ENCODE results near the gene FAM180A.

The FAM180A gene

DNA sequence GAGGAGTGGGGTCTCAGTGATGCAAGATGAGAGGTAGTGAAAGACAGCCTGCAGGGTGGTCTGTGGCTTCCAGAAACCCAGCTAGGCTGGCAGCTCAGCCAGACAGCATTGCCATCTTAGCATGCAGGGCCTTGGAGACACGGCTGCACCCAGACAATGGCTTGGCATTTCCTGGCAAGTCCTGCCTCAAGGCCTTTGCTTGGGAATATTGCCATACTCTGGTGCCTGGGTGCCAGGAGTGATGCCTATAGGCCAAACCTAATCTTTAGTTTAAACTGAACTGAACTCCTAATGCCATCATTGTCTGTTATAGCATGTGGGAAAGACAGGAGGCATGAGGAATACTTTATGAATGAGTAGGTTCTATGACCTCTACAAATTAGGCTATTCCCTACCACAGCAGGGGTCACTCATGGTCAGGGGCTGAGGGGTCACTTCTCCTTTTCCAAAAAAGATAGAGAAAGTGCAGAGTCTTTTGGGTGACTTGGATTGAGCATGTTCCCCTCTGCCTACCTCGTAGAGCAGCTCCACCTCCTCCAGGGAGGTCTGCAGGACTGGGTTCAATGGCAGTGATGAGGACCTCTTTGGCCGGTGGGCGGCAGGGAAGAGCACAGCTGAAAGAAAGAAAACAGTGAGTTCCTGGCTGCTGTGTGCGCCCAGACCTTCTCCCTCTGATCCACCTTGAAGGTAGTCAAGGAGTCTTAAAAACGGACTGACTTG lies 11.9 kb downstream of the FAM180A start:
- no peak for DNase-seq

DNA sequence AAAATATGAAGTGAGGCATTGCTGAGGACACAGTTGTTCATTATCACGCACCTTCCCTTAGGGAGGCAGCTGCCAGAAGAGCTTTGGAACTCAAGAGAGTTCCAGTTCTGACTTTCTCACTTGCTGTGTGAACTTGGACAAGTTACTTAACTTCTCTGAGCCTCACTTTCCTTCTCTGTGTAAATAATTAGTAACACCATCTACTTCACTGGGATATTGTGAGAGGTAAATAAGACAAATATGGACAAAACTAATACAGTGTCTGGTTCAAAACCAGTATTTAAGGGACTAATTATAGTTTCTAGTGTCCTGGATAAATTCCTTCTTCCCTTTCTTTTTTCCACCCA lies 14.3 kb downstream of the FAM180A start:
- DNase-seq = no peak

DNA sequence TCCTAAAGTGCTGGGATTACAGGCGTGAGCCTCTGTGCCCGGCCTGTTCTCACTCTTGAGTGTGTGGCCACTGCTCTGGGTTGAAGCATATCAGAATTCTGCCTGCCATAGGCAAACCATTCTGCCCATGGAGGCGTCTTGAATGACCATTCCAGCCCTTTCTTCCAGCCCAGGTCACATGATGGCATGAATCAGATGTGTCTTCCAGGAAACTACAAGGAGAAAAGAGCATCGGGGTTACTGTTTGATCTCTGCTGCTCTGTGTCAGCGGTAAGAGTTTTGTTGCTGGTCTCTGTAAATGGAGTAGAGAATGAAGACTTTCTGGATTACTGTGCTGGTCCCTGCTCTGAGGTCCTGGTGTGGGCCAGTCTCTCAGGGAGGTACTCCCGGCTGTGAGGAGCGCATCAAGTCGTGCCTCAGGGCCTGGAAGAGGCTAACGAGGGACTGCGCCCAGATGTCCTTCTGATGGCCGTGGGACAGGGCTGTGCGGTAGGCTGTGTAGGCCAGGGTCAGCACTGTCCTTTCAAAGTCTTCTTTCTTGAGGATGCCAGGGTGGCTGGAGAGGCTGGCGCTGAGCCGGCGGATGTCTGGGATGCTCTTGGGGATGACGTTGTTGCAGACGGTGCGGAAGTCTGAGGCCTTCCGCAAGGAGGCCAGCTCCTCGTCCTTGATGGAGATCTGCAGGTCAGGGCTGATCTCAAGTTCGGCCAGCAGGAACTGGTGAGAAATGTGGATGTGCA lies 14.8 kb downstream of the FAM180A start:
- DNase-seq = no peak

DNA sequence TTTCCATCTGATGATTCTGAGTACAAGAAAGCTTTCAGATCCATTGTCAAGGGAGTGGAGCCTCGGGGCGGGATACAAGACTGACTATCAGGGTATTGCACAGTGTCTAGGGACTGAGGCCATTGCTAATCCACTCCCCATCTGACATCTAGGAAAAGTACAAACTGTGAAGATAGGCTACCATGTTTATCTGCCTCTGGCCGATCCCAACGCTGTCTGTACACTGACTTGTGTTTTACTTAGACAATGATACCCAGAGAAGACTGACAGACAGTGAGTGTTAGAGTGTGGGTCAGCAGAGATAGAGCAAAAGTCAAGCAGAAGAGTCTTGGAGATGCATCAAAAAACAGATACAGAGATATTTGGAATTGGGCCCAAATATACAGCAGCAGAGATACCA lies 17.5 kb downstream of the FAM180A start:
- DNase-seq = no peak

DNA sequence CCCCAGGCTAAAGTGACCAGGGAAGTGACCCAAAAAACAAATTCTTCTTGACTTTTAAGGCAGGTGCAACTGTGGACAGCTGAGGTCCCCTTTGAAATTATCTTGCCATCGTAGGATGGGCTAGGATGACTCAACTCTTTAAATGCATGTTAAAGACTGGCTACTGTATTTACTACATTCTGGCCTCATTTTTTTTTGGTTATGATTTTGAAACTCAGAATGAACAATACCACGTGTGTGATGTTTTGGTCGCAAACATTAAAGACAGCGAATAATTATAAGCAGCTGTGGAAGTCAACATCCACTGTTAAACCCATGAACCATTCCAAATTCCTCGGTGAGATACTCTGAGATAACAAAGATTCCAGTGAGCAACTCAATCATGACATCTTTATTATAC lies 19.4 kb downstream of the FAM180A start:
- DNase-seq = no peak

DNA sequence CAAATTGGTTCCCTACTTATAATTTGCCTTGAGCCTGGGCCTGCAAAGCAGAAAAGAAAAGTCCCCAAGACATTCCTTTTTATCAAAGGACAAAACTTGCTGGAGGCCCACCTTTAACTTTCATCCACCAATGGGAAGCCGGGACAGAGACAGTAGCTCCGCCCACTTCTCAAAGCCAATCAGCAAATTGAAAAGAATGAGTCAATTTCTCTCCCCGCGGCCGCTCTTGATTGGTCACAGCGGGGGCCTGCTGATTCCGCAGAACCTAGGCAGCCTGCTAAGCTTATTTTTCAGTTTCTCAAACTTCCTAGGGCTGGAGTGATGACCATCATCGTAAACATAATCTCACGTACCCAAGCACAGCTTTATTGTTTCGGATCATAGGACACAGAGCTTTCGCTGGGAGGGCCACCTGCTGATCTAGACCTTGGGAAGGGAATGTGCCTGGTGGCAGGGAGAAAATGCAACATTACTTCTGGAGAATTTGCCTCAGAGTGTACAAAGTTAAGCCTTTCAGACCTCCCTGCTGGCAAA lies 20.4 kb downstream of the FAM180A start, which contains the start of gene SLC13A4:
TSS of gene SLC13A4 (minus strand) at position 51 of the 534 bp plus-strand sequence. CDS start 690 bp downstream, outside the sequence.
- no peak for DNase-seq

DNA sequence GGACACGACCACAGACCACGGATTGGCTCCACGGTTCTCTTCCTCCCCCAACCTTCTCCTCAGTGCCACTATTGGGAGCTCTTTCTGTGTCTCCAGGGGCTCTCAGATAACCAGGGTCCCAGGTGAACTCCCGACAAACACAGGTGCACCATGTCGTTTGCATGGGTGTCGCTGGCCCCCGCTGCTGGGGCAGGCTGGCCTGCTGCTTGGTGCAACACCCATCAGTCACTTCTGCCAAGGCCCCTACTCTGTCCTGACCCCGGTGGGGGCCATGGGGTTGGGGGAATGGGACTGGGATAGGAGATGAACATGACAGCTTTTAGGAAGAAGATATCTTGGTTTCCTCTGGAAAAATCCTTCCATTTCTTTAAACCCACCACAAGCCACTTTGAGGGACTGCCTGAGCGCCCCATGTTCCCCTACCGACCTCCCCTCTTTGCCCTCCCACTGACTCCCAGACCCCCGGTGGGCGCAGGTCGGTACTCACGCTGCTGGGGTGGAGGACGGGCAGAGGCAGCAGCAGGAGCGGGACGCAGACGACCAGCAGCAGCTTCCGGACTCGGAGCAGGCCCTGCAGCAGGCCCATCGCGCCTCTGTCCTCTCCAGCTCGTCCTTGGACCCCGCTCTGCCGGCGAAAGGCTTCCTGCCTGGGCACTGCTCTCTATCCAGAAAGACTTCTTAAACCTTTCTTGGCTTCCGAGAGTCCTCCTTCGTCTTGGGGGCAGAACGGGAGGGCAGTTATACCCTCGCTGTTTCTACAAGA lies 21.5 kb downstream of the FAM180A start:
- DNase-seq = no peak

DNA sequence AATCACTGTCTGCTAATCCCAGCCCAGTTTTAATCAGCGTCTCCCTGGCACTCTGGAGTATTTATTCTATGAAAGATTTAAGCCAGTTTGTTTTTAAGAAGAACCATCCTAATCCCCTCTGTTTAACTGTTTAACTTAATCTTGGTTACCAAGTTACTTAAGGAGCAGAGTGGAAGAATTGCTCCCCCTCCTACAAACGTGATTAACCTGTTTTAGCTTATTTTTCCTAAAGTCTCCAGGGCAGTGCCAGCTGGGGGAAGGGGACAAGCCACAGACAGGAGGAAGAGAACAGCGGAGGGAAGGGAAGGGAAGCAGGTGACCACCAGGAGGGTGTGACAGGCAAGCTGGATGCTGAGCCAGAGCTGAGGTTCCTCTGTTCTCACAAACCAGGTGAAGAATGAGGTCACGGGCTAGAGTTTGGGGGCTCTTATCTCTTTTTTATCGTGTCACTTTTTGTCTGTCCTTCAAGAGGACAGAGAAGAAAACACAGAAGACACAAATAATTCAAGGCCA lies 22.3 kb downstream of the FAM180A start:
- DNase-seq = no peak

DNA sequence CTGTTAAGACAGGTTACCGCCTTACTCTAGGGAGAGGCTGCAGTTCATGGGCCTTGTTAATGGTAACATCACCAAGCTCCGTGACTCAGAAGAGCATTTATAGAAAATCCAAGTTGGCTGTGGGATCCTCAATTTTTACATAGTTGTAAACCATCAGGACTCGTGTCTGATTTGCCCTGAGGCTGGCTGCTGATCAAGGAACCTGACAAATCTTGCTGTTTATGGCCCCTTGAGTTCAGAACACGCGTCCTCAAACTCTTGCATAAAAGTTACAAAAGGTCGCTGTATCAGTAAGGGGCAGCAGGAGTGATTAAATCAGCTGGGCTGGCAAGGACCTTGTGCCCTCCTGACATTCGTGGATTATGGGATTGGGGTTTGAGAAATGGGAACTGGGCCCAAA lies 25.2 kb downstream of the FAM180A start:
- no peak for DNase-seq

DNA sequence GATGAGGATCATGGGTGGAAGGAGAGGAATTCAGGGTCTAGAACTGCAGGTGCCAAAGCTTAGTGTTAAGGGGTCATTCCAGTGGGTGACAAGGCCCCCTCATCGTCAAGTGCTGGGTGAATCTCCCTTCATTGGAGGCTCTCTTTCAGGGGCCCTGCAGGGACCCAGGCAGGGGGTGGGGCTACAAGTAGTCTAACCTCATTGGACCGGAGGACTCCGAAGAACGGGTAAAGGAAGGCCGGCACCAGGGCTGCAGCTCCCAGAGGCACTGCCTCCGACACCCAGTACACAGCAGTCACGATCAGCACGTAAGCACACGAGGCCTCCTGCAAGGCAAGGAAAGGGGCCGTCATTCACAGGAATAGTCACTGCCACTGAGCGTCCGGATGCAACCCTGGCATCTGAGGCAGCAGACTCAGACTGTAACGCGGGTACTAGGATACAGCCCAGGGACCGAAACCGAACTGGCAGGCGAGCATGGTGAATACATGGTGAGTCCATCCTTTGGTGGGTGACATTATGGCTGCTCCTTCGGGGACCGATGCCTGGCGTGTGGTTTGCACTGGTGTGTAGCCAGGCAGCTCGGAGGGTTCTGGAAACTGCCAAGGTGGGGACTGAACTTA lies 27.3 kb downstream of the FAM180A start:
- no peak for DNase-seq

DNA sequence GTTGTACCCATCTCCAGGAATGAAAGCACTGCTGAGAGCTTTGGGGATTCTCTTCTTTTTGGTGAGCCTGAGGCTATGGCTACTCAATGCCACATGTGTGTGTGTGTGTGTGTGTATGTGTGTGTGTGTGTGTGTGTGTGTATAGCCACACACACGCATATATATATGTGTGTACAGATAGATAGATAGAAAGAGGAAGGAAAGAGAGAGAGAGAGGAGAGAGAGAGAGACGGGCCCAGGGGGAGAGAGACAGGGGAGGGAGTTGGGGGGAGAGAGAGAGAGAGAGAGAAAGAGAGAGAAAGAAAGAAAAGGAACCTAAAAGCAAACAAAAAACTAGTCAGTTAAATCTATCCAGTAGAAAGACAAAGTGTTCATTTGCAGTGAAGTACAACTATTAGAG lies 28.9 kb downstream of the FAM180A start:
- no peak for DNase-seq

DNA sequence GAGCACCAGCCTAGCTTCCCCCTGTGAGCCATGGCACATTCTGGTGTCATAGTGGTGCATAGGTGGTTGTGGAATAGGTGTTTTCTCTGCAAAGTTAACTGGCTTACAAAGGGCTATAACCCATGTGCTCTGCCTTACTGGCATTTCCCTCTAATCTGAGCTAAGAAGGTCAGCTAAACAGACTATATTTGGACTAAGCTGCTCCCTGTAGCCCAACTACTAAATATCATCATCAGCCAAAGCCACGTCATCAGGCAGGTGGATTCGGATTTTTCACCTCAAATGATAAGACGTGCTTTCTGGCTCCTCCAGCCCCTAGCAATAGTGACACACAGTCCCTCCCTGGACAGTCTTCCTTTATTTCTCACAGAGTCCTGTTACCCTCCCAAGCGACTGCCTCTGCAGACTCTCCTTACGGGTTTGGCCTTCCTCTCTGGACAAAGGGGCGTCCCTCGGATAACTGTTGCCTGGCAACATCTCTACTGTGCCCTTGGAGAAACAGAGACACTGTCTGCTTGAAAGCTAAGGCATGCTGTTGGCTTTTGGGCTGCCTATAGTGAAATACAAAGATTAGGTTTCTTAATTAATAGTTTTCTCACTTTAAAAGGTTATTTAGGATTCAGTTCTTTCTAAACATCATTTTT lies 29.7 kb downstream of the FAM180A start:
- no peak for DNase-seq

DNA sequence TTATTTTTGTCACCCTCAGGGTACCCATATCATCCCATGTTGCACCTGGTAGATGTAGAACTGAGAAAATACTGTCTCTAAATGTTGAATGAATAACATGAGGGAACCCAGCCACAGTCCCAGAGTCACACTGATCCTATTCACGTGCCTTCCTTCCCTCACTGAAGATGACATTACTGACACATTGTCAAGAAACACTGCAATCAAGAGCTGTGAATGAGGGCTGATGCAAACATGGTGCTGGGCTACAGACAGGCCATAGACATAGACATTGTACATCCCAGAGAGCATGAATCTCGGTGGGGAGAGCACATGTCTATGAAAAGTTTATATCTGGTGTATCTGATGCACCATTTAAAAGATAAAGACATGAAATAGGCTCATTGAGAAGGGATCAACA lies 30.4 kb downstream of the FAM180A start:
- no peak for DNase-seq

DNA sequence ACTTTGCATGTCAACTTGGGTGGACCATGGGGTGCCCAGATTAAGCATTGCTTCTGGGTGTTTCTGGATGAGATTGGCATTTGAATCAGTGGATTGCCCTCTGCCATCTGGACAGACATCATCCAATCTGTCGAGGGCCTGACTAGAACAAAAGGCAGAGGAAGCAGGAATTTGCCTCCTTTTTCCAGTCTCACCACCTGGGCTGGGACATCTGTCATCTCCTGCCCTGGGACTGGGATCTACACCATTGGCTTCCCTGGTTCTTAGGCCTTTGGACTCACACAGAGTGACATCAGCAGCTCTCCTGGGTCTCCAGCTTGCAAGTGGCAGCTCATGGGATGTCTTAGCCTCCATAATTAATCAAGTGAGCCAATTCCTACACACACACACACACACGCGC lies 30.9 kb downstream of the FAM180A start:
- DNase-seq = no peak

DNA sequence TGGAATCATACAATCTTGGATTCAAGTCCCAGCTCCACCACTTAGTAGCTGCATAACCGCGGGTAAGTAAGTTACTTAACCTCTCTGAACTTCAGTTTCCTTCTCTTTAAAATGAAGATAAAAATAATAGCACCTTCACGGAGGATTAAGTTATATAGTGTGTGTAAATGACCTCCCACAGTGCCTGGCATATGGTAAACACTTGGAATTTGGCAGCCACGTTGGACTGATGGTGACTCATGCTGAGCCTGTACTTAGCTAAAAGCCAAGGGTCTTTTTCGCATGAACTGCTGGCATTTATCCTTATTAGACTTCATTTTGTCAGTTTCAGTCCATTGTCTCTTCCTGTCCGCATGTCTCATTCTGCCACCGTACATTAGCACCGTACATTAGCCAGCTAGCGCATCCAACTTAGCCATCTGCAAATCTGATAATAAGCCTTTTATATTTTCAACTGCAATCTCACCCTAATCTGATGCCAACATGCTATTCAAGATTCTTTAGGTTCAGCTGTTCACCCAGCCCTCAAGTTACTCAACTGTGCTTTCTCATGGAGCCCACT lies 31.9 kb downstream of the FAM180A start:
- peak; percentile 94 for DNase-seq

DNA sequence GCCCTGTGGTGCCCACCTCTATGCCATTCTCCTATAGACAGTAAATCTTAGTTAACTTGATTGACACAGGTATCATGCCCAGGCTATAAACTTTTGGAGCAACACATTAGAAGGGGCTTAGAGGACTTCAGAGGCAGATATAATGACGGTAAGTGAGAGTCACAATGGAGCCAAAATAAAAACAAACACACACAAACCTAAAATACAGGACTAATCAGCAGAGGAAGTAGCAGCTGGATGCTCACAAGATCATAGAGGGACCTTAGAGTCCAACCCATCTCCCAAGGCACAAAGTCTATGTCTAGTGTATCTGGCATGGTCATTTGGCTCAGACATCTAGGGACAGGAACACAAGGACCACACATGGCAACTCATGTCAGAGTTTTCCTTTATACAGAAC lies 32.9 kb downstream of the FAM180A start:
- no peak for DNase-seq

DNA sequence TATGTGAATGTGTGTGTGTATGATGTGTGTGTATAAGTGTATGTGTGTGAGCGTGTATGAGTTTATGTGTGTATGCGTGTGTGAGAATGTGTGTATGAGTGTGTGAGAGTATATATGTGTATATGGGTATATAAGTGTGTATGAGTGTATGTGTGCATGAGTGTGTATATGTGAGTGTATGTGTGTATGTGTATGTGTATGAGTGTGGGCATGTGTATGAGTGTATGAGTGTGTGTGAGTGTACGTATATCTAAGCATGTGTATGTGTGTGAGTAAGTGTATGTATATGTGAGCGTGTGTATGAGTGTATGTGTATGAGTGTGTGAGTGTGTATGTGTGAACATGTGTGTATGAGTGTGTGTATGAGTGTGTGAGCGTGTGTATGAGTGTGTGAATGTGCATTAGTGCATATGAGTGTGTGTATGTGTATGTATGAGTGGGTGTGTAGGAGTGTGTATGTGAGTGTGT lies 33.5 kb downstream of the FAM180A start:
- DNase-seq = no peak

DNA sequence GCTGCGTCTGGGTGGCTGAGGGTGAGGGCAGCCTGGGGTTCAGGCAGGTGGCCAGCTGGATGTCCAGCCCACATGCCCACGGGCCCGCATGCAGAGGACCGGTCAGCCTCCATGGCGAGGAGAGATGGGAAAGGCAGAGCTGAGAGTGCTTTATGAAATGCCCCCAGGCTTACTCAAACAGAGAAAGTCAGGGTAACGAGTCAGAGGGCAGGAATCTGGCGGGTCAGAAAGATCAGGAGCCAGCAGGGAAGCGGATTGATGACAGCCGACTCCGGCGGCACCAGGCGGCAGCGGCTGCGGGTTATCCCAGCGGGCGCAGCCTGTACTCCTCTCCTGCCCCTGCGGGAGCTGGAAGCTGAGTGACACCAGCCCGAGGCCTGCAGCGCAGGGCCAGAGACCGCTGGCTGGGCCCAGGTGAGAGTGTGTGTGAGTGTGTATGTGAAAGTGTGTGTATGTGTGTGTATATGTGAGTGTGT lies 34.0 kb downstream of the FAM180A start:
- no peak for DNase-seq

DNA sequence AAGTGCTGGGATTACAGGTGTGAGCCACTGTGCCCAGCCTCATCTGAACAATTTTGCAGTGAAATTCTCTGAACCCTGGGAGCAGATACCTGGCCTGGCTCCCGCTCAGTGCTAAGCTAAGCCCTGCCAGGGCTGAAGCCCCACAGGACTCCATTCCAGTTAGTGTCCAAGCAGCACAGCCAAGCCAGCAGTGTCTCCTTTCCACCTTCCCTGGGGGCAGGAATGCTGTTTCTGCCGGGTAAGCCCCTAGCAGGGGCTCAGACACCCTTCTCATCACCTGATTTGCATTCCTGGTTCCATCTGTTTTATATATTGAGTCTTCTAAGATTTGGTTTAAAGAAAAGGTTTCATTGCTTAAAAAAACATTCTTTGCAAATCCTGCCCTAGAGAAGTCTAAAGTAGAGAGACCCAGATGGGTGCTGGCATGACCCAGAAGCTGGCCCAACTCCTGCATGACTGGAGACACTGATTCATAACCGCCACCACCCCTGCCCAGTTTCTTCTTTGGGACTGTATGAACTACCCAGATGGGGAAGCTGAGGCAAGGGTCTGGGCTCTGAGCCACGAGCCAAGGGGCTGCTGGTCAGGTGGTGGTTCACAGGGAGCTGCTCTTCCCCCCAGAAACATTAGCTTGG lies 34.7 kb downstream of the FAM180A start:
- DNase-seq = no peak

DNA sequence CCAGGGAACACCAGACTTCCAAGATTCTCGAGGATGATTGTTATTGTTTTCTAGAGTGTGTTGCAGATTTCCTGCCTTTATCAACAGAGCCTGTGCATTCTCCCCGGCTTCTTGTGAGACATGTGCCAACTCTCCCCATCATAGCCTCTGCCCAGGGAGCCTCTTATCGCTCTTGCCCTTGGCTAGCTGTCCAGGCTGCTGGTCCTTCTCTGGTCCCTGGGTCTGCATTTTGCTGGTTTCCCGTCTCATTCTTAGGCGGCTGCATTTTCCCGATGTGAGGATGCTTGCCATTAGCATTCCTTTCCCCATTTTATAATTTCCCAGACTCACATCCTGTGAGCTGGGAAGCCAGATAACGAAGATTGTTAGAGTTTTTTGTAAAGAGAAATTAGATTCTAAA lies 35.8 kb downstream of the FAM180A start:
- DNase-seq = no peak

DNA sequence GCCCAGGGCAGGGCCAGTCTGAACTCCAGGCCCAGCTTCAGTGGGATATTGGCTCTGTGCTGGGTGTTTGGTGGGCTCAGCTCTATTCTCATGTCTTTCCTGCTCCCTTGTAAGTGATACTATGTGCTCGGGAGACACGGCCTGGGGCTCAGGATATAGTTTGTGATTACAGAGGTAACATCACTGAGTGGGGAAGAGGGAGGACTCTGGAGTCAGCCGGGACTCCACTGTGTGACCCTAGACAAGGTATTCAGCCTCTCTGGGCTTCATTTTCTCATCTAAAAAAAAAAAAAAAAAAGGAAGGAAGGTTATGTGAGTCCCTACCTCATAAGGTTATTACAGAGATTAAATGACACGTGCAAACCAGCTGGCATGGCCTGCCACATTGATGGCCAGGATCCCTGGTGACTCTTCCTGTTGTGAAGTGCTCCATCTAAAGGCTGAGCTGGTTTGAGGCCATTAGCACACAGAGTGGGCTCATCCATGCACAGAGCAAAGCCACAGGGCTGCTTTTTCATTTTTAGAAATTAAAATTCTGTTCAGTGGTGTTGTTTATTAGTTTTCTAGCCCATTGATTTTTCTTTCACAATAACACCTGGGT lies 36.3 kb downstream of the FAM180A start:
- peak; percentile 71 for DNase-seq

Measured in DMS79 treated with DMSO at 0.1 percent for 48 hours (cell line).